Fibroblast of lung (primary cell): Measurements from ENCODE around the gene ANKRD62. TPM values are rescaled to one million over a fixed set of nuclear protein-coding genes. Genes with fewer than 3 reads are reported as not detected.
"Not testable (repeated sequence)": the region's sequence is repeated elsewhere in the genome, so short reads cannot be mapped to it uniquely, and the experiment has no call there.

ENCODE experiments used
- DNase-seq, 2 donors: peaks; one replicate each; pipeline versions ENCODE4 v3.0.0 to v3.0.0-alpha.2; 2010; ENCODE audit warnings: low read depth in 2 of 2
- H2AFZ ChIP-seq: 2 replicates; pipeline ENCODE4 v1.5.1; 2012; ENCODE audit warnings: low read length, control low read depth, inconsistent platforms
- H3K27ac ChIP-seq: 2 replicates; pipeline ENCODE4 v1.5.1; 2011; ENCODE audit warnings: low read length, control low read depth; ENCODE audit not compliant: insufficient read depth
- H3K27me3 ChIP-seq: 2 replicates; pipeline ENCODE4 v1.5.1; 2011; ENCODE audit warnings: mild to moderate bottlenecking, low read length; ENCODE audit not compliant: control insufficient read depth, insufficient read depth
- H3K36me3 ChIP-seq: 2 replicates; pipeline ENCODE4 v1.5.1; 2011; ENCODE audit warnings: low read length; ENCODE audit not compliant: control insufficient read depth, insufficient read depth
- H3K4me1 ChIP-seq: 2 replicates; pipeline ENCODE4 v1.5.1; 2011; ENCODE audit warnings: low read length; ENCODE audit not compliant: control insufficient read depth, insufficient read depth; ENCODE audit errors: extremely low read depth
- H3K4me2 ChIP-seq: 2 replicates; pipeline ENCODE4 v1.5.1; 2011; ENCODE audit warnings: low read length, control low read depth; ENCODE audit not compliant: insufficient read depth; ENCODE audit errors: extremely low read depth
- H3K4me3 ChIP-seq, 4 experiments: fragments of 200-600 bp in 1 of 4; sonication (generic) in 1 of 4; replicated peaks in 1 of 4; 2 replicates each; pipeline ENCODE4 v1.5.1; 2011 to 2016; ENCODE audit warnings: low read length in 4 of 4, low read depth in 3 of 4, mild to moderate bottlenecking in 3 of 4, control low read depth in 2 of 4, inconsistent platforms in 1 of 4, mixed read lengths in 1 of 4; ENCODE audit not compliant: insufficient read depth in 1 of 4; ENCODE audit errors: control extremely low read depth in 1 of 4
- H3K79me2 ChIP-seq: 2 replicates; pipeline ENCODE4 v1.5.1; 2012; ENCODE audit warnings: mild to moderate bottlenecking, low read length, inconsistent platforms; ENCODE audit not compliant: control insufficient read depth, insufficient read depth
- H3K9ac ChIP-seq: 2 replicates; pipeline ENCODE4 v1.5.1; 2011; ENCODE audit warnings: mild to moderate bottlenecking, low read length, control low read depth; ENCODE audit not compliant: insufficient read depth
- H3K9me3 ChIP-seq: 2 replicates; pipeline ENCODE4 v1.5.1; 2012; ENCODE audit warnings: low read depth, low read length; ENCODE audit not compliant: control insufficient read depth, insufficient read depth
- H4K20me1 ChIP-seq: 2 replicates; pipeline ENCODE4 v1.5.1; 2011; ENCODE audit warnings: low read length; ENCODE audit not compliant: control insufficient read depth, insufficient read depth; ENCODE audit errors: extremely low read depth
- EZH2 ChIP-seq: IDR thresholded peaks from 2 replicates; pipeline ENCODE4 v1.5.1; 2012; ENCODE audit warnings: low read length, control low read depth, mild to moderate bottlenecking; ENCODE audit errors: missing control alignments
- polyA plus RNA-seq, 2 donors: library from polyadenylated mRNA; depleted of rRNA in 1 of 2; stranded (reverse) in 1 of 2; unstranded in 1 of 2; fragments of >200 nt; gene quantifications; 2 replicates each; pipeline ENCODE4 v1.2.1, GENCODE V29; 2011 to 2012; ENCODE audit warnings: missing spikeins in 1 of 2
- total RNA-seq: library from RNA; depleted of rRNA; stranded (reverse); fragments of >200 nt; gene quantifications from 2 replicates; pipeline ENCODE4 v1.2.1, GENCODE V29; 2014
- TF ChIP-seq, protein P1 (sequence below), 2 donors: IDR thresholded peaks in 1 of 2; conservative IDR thresholded peaks in 1 of 2; 1 replicate in 1 of 2; 2 replicates in 1 of 2; pipeline ENCODE4 v1.5.1; 2011 to 2012; ENCODE audit warnings: low read length in 2 of 2, control low read depth in 1 of 2, inconsistent platforms in 1 of 2, low read depth in 1 of 2, mild to moderate bottlenecking in 1 of 2

Gene ANKRD62
- total and polyA plus RNA-seq, 2 donors (not counting 1 experiment from before 2014, with no cell fraction given), result not detected

DNA sequence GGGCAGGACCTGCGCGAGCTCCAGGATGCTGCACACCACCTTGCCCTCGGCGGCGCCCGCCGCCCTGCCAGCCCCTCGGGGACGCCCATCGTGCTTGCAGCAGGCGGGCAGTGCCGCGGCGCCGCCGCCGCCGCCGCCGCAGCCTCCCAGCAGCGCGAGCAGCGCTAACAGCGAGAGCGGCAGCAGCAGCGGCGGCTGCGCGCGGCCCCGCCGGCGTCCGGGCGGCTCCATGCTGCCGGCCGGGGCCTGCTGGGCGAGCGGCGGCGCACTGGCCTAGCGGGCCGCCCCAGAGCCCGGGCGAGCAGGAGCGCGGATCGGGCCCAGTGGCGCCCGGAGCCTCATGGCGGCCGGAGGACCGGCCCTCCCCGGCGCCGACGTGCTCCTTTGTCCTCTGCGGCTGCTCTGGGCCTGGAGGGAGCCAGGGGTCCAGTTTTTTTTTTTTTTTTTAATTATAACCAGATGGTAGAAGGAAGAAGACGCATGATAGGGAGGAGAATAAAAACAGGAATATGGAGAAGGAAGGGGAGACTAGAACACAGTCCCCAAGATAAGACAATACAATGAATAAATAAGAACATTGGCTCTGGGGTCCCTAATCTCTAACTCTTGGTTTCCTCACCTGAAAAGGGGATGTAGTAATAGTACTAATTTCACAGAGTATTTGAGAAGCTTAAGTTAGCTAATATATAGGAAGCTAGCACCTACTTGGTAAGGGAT is 17.1 kb upstream of the ANKRD62 start:
- Histone ChIP-seq H4K20me1 (no peaks in the 10 kb centered on the region), H3K9ac (peak overlapping the region; percentile 46), H3K4me2 (peak overlapping the region; percentile 13), H3K79me2 (no peaks in the 10 kb centered on the region), H3K36me3 (no peaks in the 10 kb centered on the region), H2AFZ (peak overlapping the region; percentile 10), H3K4me1 (no peaks in the 10 kb centered on the region), H3K27ac (no peak overlapping the region), H3K27me3 (no peaks in the 10 kb centered on the region), H3K9me3 (no peaks in the 10 kb centered on the region), H3K4me3 (peak overlapping the region in 1 of 4 experiments; percentile 44)
- DNase-seq, result peak; percentile 28 to 54
- TF ChIP-seq, protein P1, sequence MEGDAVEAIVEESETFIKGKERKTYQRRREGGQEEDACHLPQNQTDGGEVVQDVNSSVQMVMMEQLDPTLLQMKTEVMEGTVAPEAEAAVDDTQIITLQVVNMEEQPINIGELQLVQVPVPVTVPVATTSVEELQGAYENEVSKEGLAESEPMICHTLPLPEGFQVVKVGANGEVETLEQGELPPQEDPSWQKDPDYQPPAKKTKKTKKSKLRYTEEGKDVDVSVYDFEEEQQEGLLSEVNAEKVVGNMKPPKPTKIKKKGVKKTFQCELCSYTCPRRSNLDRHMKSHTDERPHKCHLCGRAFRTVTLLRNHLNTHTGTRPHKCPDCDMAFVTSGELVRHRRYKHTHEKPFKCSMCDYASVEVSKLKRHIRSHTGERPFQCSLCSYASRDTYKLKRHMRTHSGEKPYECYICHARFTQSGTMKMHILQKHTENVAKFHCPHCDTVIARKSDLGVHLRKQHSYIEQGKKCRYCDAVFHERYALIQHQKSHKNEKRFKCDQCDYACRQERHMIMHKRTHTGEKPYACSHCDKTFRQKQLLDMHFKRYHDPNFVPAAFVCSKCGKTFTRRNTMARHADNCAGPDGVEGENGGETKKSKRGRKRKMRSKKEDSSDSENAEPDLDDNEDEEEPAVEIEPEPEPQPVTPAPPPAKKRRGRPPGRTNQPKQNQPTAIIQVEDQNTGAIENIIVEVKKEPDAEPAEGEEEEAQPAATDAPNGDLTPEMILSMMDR (conservative IDR thresholded peaks at IDR 0.05 in 1 of 2, IDR thresholded peaks at IDR 0.05 in 1 of 2; ENCODE audit: low read depth in 1 of 2, low read length in 2 of 2), result no peak
- TF ChIP-seq EZH2, result no peak

DNA sequence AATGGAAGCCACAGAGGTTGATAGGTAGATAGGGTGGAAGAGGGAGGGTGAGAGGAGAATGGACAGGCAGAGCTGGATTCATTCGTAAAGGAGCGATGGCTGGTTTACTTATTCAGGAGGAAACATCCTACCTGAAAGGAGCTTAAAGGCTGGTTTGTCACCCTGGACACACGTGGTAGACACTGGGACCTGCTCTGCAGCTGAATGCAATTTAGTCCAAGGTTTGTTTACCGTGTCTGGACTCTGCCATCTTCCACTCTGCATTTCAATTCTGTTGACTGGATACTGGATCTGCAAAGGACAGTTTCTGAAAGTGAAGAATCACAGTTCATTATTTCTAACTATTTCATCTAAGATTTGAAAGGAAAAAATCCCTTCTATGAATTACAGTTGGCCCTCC is 15.6 kb upstream of the ANKRD62 start:
- H4K20me1 ChIP-seq, H3K4me1 ChIP-seq, DNase-seq, H3K79me2 ChIP-seq, H3K9ac ChIP-seq, H3K27me3 ChIP-seq, H3K36me3 ChIP-seq, H3K4me2 ChIP-seq, H3K9me3 ChIP-seq, H3K27ac ChIP-seq, H2AFZ ChIP-seq, H3K4me3 ChIP-seq: not testable (repeated sequence)

GRCh38 chr18:12079491-12080237 is 14.0 kb upstream of the ANKRD62 start:
- DNase-seq, result peak; percentile 53 to 86
- no peak overlapping the region for H2AFZ ChIP-seq

More at GRCh38 chr18:12079491-12080237, 14.0 kb upstream of the ANKRD62 start:
- no peaks in the 10 kb centered on the region for H3K79me2 ChIP-seq
- H3K9me3 ChIP-seq, result no peaks in the 10 kb centered on the region
- no peak for TF ChIP-seq EZH2
- TF ChIP-seq, protein P1 (conservative IDR thresholded peaks at IDR 0.05 in 1 of 2, IDR thresholded peaks at IDR 0.05 in 1 of 2; ENCODE audit: low read depth in 1 of 2, low read length in 2 of 2), result no peak
- no peak overlapping the region for H3K4me3 ChIP-seq
- H4K20me1 ChIP-seq, result no peaks in the 10 kb centered on the region
- no peaks in the 10 kb centered on the region for H3K36me3 ChIP-seq
- no peak overlapping the region for H3K9ac ChIP-seq
- no peak overlapping the region for H3K27ac ChIP-seq
- H3K4me2 ChIP-seq, result no peak overlapping the region
- no peaks in the 10 kb centered on the region for H3K4me1 ChIP-seq
- H3K27me3 ChIP-seq, result no peaks in the 10 kb centered on the region
